ENCODE measurements around the gene AKNAD1.

The AKNAD1 gene

DNA sequence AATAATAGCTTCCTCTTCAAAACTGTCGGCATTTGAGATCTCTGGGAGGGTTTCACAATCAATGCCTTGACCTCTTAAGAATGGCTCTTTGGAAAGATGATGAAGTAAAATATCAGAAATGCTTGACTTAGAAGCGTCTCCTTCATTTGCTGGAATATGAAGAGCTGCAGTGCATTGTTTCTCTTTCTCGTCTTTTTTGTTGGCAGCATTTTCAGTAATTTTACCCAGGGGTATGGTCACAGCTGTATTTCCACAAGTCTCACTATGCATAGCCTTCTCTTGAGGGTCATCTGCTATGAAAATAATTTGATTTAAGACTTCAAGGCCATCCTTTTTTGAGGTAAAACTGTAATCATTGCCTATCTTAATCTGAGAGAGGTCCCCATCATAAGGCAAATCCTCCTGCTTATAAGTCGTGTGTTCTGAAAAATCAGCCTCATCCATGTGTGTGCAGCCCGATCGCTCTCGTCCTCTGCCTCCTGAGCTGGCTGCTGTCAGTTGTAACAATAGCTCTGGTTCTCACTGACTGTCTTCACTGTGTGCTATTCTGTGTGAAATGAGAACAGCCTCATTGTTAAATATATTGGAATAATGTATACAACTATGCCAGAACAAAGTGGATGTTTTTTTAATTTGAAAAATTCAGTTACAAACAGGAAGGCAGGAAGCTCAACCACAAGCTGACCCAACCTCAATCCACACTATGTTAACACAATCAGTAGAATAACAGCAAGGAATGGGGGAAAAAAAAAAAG, 4.5 kb downstream of the AKNAD1 start:
- H3K4me3 ChIP-seq: no peak overlapping the region
- H3K9me3 ChIP-seq: no peaks in the 10 kb centered on the region
- H3K27me3 ChIP-seq: no peaks in the 10 kb centered on the region
- peaks cover 0 to 11% (median 0%) of the 10 kb centered on the region in 4 donors for H3K4me1 ChIP-seq
- no peak overlapping the region for H3K27ac ChIP-seq
- DNase-seq: no peak
- intact Hi-C loops (cut with DNase I; ENCODE audit: low total_unique reads): no loop called here
- H3K36me3 ChIP-seq: no peaks in the 10 kb centered on the region
- TF ChIP-seq, protein P1, sequence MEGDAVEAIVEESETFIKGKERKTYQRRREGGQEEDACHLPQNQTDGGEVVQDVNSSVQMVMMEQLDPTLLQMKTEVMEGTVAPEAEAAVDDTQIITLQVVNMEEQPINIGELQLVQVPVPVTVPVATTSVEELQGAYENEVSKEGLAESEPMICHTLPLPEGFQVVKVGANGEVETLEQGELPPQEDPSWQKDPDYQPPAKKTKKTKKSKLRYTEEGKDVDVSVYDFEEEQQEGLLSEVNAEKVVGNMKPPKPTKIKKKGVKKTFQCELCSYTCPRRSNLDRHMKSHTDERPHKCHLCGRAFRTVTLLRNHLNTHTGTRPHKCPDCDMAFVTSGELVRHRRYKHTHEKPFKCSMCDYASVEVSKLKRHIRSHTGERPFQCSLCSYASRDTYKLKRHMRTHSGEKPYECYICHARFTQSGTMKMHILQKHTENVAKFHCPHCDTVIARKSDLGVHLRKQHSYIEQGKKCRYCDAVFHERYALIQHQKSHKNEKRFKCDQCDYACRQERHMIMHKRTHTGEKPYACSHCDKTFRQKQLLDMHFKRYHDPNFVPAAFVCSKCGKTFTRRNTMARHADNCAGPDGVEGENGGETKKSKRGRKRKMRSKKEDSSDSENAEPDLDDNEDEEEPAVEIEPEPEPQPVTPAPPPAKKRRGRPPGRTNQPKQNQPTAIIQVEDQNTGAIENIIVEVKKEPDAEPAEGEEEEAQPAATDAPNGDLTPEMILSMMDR (IDR thresholded peaks at IDR 0.05): no peak

DNA sequence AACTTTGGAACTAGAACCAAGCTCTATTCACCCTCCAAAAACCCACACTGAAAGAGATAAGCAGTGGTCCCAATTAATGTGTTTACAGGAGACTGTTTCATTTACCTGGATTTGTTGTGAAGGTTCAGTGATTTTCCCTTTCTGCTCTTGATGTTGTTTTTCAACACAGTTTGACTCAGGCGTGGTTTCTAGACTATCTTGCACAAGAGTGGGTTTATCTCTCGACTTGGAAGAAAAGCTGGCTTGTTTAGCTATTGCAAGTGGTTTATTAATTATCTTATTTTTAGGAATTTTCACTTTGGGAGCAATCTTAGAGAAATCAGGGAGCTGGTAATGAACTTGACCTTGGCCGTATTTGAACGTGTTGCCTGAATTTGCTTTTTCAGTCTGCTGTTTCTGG, 5.3 kb downstream of the AKNAD1 start:
- H3K36me3 ChIP-seq: no peaks in the 10 kb centered on the region
- TF ChIP-seq, protein P1 (IDR thresholded peaks at IDR 0.05): no peak
- no peaks in the 10 kb centered on the region for H3K9me3 ChIP-seq
- no peaks in the 10 kb centered on the region for H3K27me3 ChIP-seq
- intact Hi-C loops (cut with DNase I; ENCODE audit: low total_unique reads): no loop called here
- peaks cover 0 to 11% (median 0%) of the 10 kb centered on the region in 4 donors for H3K4me1 ChIP-seq
- no peak for DNase-seq
- no peak overlapping the region for H3K4me3 ChIP-seq
- no peak overlapping the region for H3K27ac ChIP-seq

DNA sequence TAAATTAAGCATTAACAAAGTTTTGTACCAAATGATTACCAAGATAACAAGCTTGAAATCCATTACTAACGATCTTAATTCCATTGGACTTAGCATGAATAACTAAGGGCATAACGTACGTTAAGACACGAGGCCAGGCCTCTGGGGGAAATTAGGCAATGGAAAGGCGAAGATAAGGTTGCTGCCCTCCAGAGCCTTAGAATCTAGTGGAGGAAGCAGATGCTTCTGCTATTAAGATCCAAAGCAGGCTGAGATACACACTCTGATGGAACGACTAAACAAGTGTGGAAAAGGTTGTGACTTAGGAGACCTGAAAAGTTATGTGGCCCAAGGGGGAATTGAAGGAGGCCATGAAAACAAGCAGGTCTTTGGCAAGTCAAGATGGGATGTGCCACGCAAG, 6.0 kb downstream of the AKNAD1 start:
- Histone ChIP-seq H3K27me3 (no peaks in the 10 kb centered on the region), H3K27ac (no peak overlapping the region), H3K4me1 (peaks cover 0 to 11% (median 0%) of the 10 kb centered on the region in 4 donors), H3K4me3 (no peak overlapping the region), H3K36me3 (no peaks in the 10 kb centered on the region), H3K9me3 (no peaks in the 10 kb centered on the region)
- TF ChIP-seq, protein P1 (IDR thresholded peaks at IDR 0.05): no peak
- no peak for DNase-seq
- intact Hi-C loops (cut with DNase I; ENCODE audit: low total_unique reads): no loop called here

DNA sequence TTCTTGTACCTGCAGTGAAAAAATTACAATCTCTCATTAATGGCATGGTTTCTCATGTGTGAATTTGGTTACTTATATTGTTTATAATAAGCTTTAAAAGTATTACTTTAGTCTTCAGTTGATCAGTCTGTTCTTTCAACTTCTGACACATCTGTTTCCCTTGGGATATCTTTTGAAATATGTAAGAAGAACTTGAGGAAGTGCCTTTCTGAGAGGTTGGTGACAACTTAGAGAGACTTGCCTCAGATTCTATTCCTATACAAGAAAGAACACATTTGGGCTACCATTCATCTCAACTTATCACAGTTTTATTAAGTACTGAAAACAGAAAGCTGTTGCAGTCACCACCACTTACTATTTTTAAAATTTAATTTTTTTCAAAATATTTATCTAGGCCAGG, 8.1 kb downstream of the AKNAD1 start:
- TF ChIP-seq, protein P1 (IDR thresholded peaks at IDR 0.05): no peak
- Histone ChIP-seq H3K36me3 (no peaks in the 10 kb centered on the region), H3K9me3 (no peaks in the 10 kb centered on the region), H3K27ac (no peak overlapping the region), H3K27me3 (no peaks in the 10 kb centered on the region), H3K4me3 (no peak overlapping the region), H3K4me1 (peaks cover 0 to 1% (median 0%) of the 10 kb centered on the region in 4 donors)
- intact Hi-C loops (cut with DNase I; ENCODE audit: low total_unique reads): no loop called here
- no peak for DNase-seq

DNA sequence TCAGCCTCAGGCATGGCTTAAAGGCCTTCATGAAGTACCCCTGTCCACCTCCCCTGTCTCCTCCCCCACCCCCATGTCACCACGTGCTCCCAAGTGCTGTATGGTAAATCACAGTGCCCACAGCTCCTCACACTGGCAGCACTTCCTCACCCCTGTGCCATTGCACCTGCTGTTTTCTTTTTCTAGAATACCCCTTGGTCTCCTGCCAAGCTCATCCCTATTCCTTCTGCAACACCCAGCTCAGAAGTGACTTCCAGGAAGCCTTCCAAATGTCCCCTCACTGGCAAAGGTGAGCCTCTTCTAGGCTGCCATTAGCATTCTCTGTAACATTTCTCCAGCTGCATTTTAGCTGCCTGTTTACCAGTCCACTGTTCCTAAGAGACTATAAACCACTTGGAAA, 9.4 kb downstream of the AKNAD1 start:
- Histone ChIP-seq H3K36me3 (no peaks in the 10 kb centered on the region), H3K4me3 (no peak overlapping the region), H3K9me3 (no peaks in the 10 kb centered on the region), H3K27me3 (no peaks in the 10 kb centered on the region), H3K4me1 (peaks cover 0 to 3% (median under 1%) of the 10 kb centered on the region in 4 donors), H3K27ac (no peak overlapping the region)
- TF ChIP-seq, protein P1 (IDR thresholded peaks at IDR 0.05): no peak
- intact Hi-C loops (cut with DNase I; ENCODE audit: low total_unique reads): no loop called here
- DNase-seq: no peak

All from tibial artery (tissue), 4 donors.